Gastrocnemius medialis (tissue), 4 donors: ENCODE data around the gene ARSK.

ENCODE experiments used
- POLR2A ChIP-seq, 2 donors: fragments of 450-650 bp; IDR thresholded peaks; one replicate each; pipeline ENCODE4 v1.6.1; 2017; ENCODE audit warnings: antibody characterized with exemption in 2 of 2, mild to moderate bottlenecking in 2 of 2, moderate library complexity in 2 of 2
- TF ChIP-seq, protein P1 (sequence below), 5 experiments: fragments of 450-650 bp in 3 of 5; fragments of 200-600 bp in 2 of 5; sonication (generic) in 2 of 5; IDR thresholded peaks in 4 of 5; conservative IDR thresholded peaks in 1 of 5; 1 replicate in 4 of 5; 2 replicates in 1 of 5; pipeline ENCODE4 v1.5.1; 2016 to 2019; ENCODE audit warnings: antibody characterized with exemption in 5 of 5, mild to moderate bottlenecking in 3 of 5, moderate library complexity in 3 of 5

DNA sequence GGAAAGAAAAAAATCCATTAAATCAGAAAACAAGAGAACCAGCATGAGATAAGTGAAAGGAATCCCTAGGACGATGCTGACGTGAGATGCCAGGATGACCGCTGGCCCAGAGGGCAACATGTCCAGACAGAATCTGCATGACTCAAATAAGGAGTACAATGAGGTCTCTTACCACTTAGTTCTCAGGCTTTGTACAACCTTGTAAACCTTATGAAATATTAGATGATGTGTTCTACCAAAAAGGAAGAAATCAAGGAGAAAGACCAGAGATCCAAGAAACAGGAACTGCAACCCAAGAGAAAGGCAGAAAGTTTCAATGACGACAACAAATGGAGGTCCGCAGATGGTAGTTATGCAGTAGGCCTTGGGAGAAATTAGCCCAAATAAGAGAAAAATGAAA lies 62.2 kb downstream of the ARSK start:
- TF ChIP-seq POLR2A (IDR thresholded peaks at IDR 0.05), result no peak
- TF ChIP-seq, protein P1, sequence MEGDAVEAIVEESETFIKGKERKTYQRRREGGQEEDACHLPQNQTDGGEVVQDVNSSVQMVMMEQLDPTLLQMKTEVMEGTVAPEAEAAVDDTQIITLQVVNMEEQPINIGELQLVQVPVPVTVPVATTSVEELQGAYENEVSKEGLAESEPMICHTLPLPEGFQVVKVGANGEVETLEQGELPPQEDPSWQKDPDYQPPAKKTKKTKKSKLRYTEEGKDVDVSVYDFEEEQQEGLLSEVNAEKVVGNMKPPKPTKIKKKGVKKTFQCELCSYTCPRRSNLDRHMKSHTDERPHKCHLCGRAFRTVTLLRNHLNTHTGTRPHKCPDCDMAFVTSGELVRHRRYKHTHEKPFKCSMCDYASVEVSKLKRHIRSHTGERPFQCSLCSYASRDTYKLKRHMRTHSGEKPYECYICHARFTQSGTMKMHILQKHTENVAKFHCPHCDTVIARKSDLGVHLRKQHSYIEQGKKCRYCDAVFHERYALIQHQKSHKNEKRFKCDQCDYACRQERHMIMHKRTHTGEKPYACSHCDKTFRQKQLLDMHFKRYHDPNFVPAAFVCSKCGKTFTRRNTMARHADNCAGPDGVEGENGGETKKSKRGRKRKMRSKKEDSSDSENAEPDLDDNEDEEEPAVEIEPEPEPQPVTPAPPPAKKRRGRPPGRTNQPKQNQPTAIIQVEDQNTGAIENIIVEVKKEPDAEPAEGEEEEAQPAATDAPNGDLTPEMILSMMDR (IDR thresholded peaks at IDR 0.05 in 4 of 5, conservative IDR thresholded peaks at IDR 0.05 in 1 of 5), result no peak
